Astrocyte of the cerebellum (primary cell): ENCODE data around the gene TSEN15.

Experiments
- DNase-seq: peaks from one replicate; pipeline ENCODE4 v3.0.0-alpha.2; 2011; ENCODE audit warnings: low read depth
- H3K4me3 ChIP-seq: 2 replicates; pipeline ENCODE4 v1.5.1; 2011; ENCODE audit warnings: mild to moderate bottlenecking, low read depth, low read length, moderate library complexity
- CTCF ChIP-seq: IDR thresholded peaks from 2 replicates; pipeline ENCODE4 v1.5.1; 2012; ENCODE audit warnings: low read length, low read depth, moderate library complexity, mild to moderate bottlenecking; ENCODE audit errors: missing control alignments
- in situ Hi-C: cut with HindIII; loops from 2 replicates; pipeline ENCODE4 v1.10.0; 2017; ENCODE audit warnings: low sequenced_read_pairs

Gene TSEN15

DNA sequence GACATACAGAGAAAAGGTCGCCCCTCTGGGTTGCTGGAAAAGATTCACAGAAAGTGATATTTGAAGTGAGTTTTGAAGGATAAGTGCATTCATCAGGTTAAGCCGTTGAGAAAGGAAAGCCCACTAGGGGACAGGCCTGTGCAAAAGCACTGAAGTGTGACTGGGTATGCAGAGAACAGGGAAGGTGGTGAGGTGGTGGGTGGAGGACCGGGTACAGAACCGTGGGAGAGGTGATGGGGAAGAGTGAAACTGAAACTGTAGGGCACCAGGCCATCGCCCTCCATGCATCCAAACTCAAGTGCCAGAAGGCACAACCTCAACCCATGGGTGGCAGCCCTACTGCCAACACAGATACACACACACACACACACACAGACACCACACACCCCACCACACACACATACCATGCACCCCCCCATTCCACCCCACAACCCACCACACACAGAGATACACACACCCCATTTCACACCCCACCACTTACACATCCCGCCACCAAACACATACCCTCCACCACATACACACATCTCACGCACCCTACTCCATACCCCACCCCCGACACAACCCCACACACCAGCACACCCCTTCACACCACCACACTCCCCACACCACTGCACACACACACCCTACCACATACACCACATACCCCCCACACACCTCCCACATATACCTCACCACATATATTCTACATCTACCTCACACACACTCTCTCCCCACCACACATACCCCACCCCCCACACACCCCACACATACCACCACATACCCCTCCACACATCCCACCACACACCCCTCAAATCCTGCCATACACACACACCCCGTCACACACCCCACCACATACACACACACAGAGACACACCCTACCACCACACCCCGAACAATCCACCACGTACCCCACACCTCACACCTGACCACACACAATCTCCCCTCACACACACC is 59.0 kb downstream of the TSEN15 start:
- no peak for DNase-seq
- H3K4me3 ChIP-seq = no peak overlapping the region
- peak; percentile 23 for TF ChIP-seq CTCF
- in situ Hi-C loops = no loop called here

DNA sequence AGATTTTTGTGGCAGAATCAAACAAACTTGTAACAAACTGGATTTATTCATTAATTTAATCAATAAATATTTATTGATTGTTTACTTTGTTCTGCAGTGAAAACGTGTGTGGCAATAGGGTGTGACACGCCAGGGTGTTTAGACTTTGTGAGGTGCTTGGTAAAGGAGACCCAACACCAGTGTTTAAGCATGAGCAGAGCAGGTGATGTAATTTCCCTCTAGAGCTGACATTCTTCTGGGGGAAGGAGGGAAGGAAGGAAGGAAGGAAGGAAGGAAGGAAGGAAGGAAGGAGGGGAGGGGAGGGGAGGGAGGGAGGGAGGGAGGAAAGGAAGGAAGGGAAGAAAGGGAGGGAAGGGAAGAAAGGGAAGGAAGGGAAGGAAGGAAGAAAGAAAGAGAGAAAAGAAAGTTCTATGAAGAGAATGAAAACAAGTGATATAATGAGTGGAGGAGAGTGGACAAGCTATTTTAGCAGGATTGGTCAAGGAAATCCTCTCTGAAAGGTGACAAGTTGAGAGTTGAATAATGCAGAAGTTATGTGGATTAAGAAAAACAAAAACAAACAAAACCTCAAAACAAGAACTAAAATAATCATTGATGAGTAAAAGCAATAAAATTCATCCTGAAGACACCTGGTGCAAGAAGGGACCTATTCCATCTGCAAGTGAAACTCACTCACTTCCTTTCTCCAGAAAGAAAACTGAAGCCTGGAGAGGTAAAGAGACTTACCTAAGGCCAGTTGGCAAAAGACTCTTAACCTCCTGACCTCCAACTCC is 60.8 kb downstream of the TSEN15 start:
- H3K4me3 ChIP-seq = no peak overlapping the region
- in situ Hi-C loops = no loop called here
- TF ChIP-seq CTCF = no peak
- no peak for DNase-seq

GRCh38 chr1:184113251-184113650 is 61.7 kb downstream of the TSEN15 start:
- DNase-seq = no peak
- TF ChIP-seq CTCF = no peak
- H3K4me3 ChIP-seq = no peak overlapping the region
- in situ Hi-C loops = no loop called here

- TF ChIP-seq CTCF = no peak
- in situ Hi-C loops = no loop called here
- no peak for DNase-seq
- H3K4me3 ChIP-seq = no peak overlapping the region
Observed at GRCh38 chr1:184114818-184115398, 63.4 kb downstream of the TSEN15 start.

DNA sequence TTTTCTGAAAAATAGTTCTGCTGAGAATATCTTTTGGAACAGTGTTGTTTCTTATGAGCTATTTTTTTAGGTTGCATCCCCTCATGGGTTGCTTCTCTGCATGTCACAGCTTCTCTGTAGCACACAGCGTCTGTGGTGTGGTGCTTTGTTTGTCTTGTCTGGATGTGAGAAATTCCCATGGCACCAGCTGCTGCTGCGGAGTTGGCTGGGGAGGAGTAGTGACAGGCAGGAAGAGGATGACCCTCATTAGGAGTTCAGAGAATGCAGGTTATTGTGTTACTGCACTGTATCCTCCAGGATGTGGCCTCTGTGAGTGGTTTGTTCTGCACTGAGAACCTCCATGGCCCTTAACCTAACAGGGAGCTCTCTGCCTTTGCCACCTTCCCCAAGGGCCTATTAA is 64.8 kb downstream of the TSEN15 start:
- no peak overlapping the region for H3K4me3 ChIP-seq
- no peak for TF ChIP-seq CTCF
- in situ Hi-C loops = no loop called here
- no peak for DNase-seq

- in situ Hi-C loops = no loop called here
- H3K4me3 ChIP-seq = no peak overlapping the region
- DNase-seq = peak; percentile 49
- TF ChIP-seq CTCF = no peak
Observed at GRCh38 chr1:184118046-184118445, 66.5 kb downstream of the TSEN15 start.
